GM10847 (cell line): Measurements from ENCODE around the gene HIC1.

Experiments used
- POLR2A ChIP-seq: IDR thresholded peaks from 2 replicates; pipeline ENCODE4 v1.6.1; 2011; ENCODE audit not compliant: insufficient read length; ENCODE audit errors: extremely low read depth

Gene HIC1

DNA sequence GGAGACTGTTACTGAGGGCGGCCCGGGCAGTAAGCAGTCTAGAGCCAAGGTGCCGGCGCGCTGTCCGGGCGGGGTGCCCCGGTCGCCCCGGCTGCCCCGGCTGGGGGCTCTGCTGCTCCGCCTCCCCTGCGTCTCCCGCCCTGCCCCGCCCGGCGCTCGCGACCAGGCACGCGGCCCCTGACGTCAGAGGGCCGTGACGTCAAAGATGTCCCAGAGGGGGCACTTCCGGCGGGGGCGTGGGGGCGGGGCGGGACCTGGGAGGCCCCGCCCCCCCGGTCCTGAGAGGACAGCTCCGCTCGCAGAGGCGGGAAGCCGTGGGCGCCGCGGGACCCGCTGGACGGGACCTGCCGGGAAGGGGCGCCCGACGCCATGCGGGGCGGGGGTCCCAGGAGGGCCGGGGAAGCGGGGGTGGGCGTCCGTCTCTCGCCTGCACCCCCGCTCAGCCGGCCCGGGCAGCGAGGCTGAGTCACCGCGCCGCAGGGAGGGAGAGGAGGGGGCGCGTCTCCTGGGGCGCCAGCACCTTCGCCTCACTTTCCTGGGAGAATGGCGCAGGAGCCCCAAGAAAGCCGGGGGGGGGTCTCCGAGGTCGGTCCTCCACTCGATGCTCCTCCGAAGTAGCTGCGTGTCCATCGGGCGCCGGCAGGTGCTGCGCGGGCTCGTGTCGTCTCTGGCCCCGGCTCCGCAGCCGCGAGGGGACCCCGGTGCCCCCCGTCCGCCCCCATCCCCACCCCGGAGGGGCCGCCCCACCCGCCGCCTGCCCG, 4.4 kb upstream of the HIC1 start:
- no peak for TF ChIP-seq POLR2A

- no peak for TF ChIP-seq POLR2A
Measured at GRCh38 chr17:2051061-2051932, 3.6 kb upstream of the HIC1 start.

GRCh38 chr17:2051933-2052559, 2.9 kb upstream of the HIC1 start:
- no peak for TF ChIP-seq POLR2A

- no peak for TF ChIP-seq POLR2A
Measured at GRCh38 chr17:2053380-2054261, 1.3 kb upstream of the HIC1 start.

- no peak for TF ChIP-seq POLR2A
Measured at GRCh38 chr17:2054262-2054511, 716 bp upstream of the HIC1 start.

DNA sequence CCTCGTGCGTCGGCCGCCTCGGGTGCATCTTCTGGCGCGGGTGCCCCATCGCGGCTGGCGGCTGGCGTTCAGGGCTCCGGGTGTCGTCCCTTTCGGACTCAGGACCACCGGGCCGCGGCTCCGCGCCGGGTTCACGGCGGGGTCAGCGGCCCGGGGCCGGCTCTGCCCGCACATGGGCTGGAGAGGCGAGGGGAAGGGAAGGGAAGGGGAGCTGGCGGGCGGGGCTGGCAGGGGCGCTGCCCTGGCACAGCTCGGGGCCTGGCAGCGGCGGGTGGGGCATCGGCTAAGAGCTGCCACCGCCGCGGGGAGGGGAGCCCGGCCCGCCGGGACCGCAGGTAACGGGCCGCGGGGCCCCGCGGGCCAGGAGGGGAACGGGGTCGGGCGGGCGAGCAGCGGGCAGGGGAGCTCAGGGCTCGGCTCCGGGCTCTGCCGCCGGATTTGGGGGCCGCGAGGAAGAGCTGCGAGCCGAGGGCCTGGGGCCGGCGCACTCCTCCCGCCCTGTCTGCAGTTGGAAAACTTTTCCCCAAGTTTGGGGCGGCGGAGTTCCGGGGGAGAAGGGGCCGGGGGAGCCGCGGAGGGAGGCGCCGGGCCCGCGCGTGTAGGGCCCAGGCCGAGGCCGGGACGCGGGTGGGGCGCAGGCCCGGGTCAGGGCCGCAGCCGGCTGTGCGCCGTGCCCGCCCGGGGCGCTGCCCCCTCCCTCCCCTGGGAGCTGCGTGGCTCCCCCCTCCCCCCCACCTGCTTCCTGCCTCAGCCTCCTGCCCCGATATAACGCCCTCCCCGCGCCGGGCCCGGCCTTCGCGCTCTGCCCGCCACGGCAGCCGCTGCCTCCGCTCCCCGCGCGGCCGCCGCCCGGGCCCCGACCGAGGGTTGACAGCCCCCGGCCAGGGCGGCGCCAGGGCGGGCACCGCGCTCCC, 646 bp downstream of the HIC1 start:
- no peak for TF ChIP-seq POLR2A

- no peak for TF ChIP-seq POLR2A
Measured at GRCh38 chr17:2056206-2057174, 1.6 kb downstream of the HIC1 start.

GRCh38 chr17:2057175-2057759, 2.4 kb downstream of the HIC1 start:
- TF ChIP-seq POLR2A = no peak

DNA sequence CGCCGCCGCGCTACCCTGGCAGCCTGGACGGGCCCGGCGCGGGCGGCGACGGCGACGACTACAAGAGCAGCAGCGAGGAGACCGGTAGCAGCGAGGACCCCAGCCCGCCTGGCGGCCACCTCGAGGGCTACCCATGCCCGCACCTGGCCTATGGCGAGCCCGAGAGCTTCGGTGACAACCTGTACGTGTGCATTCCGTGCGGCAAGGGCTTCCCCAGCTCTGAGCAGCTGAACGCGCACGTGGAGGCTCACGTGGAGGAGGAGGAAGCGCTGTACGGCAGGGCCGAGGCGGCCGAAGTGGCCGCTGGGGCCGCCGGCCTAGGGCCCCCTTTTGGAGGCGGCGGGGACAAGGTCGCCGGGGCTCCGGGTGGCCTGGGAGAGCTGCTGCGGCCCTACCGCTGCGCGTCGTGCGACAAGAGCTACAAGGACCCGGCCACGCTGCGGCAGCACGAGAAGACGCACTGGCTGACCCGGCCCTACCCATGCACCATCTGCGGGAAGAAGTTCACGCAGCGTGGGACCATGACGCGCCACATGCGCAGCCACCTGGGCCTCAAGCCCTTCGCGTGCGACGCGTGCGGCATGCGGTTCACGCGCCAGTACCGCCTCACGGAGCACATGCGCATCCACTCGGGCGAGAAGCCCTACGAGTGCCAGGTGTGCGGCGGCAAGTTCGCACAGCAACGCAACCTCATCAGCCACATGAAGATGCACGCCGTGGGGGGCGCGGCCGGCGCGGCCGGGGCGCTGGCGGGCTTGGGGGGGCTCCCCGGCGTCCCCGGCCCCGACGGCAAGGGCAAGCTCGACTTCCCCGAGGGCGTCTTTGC, 3.1 kb downstream of the HIC1 start:
- peak; percentile 4 for TF ChIP-seq POLR2A

DNA sequence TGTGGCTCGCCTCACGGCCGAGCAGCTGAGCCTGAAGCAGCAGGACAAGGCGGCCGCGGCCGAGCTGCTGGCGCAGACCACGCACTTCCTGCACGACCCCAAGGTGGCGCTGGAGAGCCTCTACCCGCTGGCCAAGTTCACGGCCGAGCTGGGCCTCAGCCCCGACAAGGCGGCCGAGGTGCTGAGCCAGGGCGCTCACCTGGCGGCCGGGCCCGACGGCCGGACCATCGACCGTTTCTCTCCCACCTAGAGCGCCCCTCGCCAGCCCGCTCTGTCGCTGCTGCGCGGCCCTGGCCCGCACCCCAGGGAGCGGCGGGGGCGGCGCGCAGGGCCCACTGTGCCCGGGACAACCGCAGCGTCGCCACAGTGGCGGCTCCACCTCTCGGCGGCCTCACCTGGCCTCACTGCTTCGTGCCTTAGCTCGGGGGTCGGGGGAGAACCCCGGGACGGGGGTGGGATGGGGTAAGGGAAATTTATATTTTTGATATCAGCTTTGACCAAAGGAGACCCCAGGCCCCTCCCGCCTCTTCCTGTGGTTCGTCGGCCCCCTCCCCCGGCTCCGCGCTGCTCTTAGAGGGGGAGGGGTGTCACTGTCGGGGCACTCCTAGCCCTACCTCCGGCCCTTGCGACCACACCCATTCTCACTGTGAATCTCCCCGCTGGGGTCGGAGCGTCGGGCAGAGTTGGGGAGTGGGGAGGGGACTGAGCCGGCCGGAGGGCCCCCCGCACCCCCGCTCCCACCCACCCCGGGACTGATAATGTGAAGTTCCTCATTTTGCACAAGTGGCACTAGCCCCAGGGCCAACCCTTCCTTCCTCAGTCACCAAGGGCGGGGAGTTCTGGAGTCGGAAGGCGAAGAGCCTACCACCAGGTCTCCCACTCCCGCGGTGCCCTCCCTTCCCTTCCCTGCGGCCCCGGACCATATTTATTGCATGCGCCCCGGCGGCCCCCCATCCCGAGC, 4.0 kb downstream of the HIC1 start:
- TF ChIP-seq POLR2A = peak; percentile 3

DNA sequence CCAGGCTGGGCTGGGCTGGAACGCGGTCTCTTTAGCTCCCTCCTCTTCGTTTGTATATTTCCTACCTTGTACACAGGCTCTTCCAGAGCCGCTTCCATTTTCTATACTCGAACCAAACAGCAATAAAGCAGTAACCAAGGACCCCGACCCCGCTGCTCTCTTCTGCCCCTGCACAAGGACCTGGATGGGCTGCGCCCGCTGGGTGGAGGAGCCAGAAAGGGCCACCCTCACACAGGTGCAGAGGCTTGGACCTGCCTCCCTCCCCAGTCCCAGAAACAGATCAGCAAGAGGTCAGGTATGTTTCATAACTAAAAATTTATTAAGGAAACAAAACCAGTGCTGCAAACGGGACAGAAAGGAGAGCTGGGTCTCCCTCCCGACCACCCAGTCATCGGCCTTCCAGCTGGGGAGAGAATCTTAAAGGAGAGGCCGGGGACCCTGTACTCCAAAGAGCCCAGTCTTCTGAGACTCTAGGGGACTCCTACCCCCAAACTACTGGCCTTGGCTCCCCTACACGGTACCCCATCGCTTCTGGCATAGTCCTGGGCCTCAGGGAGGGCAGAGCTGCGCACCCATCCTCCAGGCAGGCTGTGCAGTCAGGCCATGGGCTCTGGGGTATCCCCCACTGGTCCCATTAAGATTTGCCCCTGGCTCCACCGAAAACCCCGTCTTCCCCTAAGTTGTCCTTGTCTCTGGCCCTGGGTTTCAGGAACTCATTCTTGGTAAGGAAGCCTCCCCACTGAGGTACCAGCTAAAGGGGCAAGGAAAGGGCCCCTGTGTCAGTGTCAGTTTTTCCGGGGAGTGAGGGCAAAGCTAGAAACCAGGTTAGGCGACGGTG, 4.9 kb downstream of the HIC1 start:
- no peak for TF ChIP-seq POLR2A
